Vagina (tissue), 2 donors: ENCODE measurements around the gene ESRRG. TPM values are rescaled to one million over a fixed set of nuclear protein-coding genes. Genes with fewer than 3 reads are reported as not detected.

Experiments used
- DNase-seq, 2 donors: peaks; one replicate each; pipeline ENCODE4 v3.0.0-alpha.2; 2017; ENCODE audit errors: extremely low spot score in 2 of 2
- H3K27ac ChIP-seq: fragments of 200-600 bp; sonication (generic); one replicate; pipeline ENCODE4 v1.5.1; 2019
- H3K27me3 ChIP-seq: fragments of 200-600 bp; sonication (generic); one replicate; pipeline ENCODE4 v1.5.1; 2019
- H3K36me3 ChIP-seq, 2 donors: fragments of 200-600 bp; sonication (generic); one replicate each; pipeline ENCODE4 v1.5.1; 2017 to 2019
- H3K4me1 ChIP-seq: fragments of 200-600 bp; sonication (generic); one replicate; pipeline ENCODE4 v1.5.1; 2019
- H3K4me3 ChIP-seq, 2 donors: fragments of 200-600 bp; sonication (generic); 1 replicate in 1 of 2; 2 replicates in 1 of 2; pipeline ENCODE4 v1.5.1; 2016 to 2019
- H3K9me3 ChIP-seq: fragments of 200-600 bp; sonication (generic); one replicate; pipeline ENCODE4 v1.5.1; 2019
- POLR2A ChIP-seq, 2 donors: fragments of 450-650 bp; IDR thresholded peaks; one replicate each; pipeline ENCODE4 v1.6.1; 2017; ENCODE audit warnings: antibody characterized with exemption in 2 of 2, mild to moderate bottlenecking in 2 of 2, moderate library complexity in 2 of 2
- POLR2AphosphoS5 ChIP-seq, 2 donors: sonication (generic); formaldehyde crosslinking; IDR thresholded peaks; one replicate each; pipeline ENCODE4 v1.9.0; 2017; ENCODE audit warnings: antibody characterized with exemption in 2 of 2, mild to moderate bottlenecking in 2 of 2, low read depth in 1 of 2; ENCODE audit not compliant: insufficient read depth in 1 of 2
- intact Hi-C: fragments of 100-400 bp; cut with DNase I; formaldehyde crosslinking; loops from one replicate; pipeline ENCODE4 v1.15.1; 2023
- total RNA-seq: library from RNA; depleted of rRNA; stranded (reverse); fragments of >200 nt; gene quantifications from one replicate; pipeline ENCODE4 v1.2.3, GENCODE V29; 2016
- TF ChIP-seq, protein P1 (sequence below), 3 experiments: fragments of 450-650 bp in 2 of 3; fragments of 200-600 bp in 1 of 3; sonication (generic) in 1 of 3; IDR thresholded peaks; one replicate each; pipeline ENCODE4 v1.5.1; 2017 to 2019; ENCODE audit warnings: antibody characterized with exemption in 3 of 3, mild to moderate bottlenecking in 2 of 3, moderate library complexity in 2 of 3

ESRRG gene
- total RNA-seq, 1 donor from 2014 or later, result 0.98 TPM

- no peak overlapping the region for H3K27ac ChIP-seq
- TF ChIP-seq, protein P1, sequence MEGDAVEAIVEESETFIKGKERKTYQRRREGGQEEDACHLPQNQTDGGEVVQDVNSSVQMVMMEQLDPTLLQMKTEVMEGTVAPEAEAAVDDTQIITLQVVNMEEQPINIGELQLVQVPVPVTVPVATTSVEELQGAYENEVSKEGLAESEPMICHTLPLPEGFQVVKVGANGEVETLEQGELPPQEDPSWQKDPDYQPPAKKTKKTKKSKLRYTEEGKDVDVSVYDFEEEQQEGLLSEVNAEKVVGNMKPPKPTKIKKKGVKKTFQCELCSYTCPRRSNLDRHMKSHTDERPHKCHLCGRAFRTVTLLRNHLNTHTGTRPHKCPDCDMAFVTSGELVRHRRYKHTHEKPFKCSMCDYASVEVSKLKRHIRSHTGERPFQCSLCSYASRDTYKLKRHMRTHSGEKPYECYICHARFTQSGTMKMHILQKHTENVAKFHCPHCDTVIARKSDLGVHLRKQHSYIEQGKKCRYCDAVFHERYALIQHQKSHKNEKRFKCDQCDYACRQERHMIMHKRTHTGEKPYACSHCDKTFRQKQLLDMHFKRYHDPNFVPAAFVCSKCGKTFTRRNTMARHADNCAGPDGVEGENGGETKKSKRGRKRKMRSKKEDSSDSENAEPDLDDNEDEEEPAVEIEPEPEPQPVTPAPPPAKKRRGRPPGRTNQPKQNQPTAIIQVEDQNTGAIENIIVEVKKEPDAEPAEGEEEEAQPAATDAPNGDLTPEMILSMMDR (IDR thresholded peaks at IDR 0.05), result no peak
- no peak for TF ChIP-seq POLR2A (IDR thresholded peaks at IDR 0.05)
- no peak for TF ChIP-seq POLR2AphosphoS5 (IDR thresholded peaks at IDR 0.05; ENCODE audit: insufficient read depth in 1 of 2, low read depth in 1 of 2)
- H3K9me3 ChIP-seq, result no peaks in the 10 kb centered on the region
- H3K27me3 ChIP-seq, result no peaks in the 10 kb centered on the region
- no peaks in the 10 kb centered on the region for H3K36me3 ChIP-seq
- H3K4me3 ChIP-seq, result no peak overlapping the region
- DNase-seq, result no peak
- intact Hi-C loops, result no loop called here
- no peaks in the 10 kb centered on the region for H3K4me1 ChIP-seq
Observed at GRCh38 chr1:216521477-216521876, 201.8 kb downstream of the ESRRG start.

- Histone ChIP-seq H3K4me3 (no peak overlapping the region), H3K36me3 (no peaks in the 10 kb centered on the region), H3K9me3 (no peaks in the 10 kb centered on the region), H3K4me1 (no peaks in the 10 kb centered on the region), H3K27ac (no peak overlapping the region), H3K27me3 (no peaks in the 10 kb centered on the region)
- intact Hi-C loops, result no loop called here
- DNase-seq, result no peak
- no peak for TF ChIP-seq POLR2A (IDR thresholded peaks at IDR 0.05)
Observed at GRCh38 chr1:216518844-216519627, 204.2 kb downstream of the ESRRG start.

DNA sequence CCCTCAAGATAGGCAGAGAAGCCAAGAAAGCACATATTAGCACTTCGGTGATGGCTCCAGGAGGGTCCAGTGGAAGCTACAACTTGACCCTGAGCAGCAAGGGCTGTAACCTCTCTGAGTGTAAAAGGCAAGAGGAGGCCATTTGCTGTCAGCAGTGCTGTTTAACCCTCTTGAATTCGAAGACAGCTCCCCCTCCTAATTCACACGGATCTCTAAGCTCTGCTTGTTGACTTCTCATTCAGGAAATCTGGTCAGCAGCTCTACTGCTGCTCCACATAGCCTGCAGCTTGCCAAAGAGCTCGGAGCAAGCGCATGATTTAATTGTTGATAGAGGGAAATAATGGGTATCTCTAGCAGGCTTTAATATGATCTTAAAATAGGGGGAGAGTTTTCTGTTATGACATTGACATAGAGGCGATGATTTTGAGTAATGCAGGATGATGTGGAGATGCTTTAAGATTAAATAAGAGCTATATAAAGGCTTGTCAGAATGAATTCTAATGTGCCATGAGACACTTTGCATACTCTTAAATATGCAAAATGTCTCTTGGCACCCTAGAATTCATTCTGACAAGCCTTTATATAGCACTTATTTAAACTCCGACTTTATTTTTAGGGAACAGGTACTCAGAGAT, 220.6 kb downstream of the ESRRG start:
- intact Hi-C loops, result no loop called here
- Histone ChIP-seq H3K27me3 (no peaks in the 10 kb centered on the region), H3K27ac (no peak overlapping the region), H3K9me3 (no peaks in the 10 kb centered on the region), H3K4me1 (no peaks in the 10 kb centered on the region), H3K36me3 (no peaks in the 10 kb centered on the region), H3K4me3 (no peak overlapping the region)
- TF ChIP-seq POLR2AphosphoS5 (IDR thresholded peaks at IDR 0.05; ENCODE audit: insufficient read depth in 1 of 2, low read depth in 1 of 2) (no peak), POLR2A (IDR thresholded peaks at IDR 0.05) (no peak)
- TF ChIP-seq, protein P1 (IDR thresholded peaks at IDR 0.05), result no peak
- no peak for DNase-seq

- Histone ChIP-seq H3K4me1 (no peaks in the 10 kb centered on the region), H3K36me3 (no peaks in the 10 kb centered on the region), H3K27me3 (no peaks in the 10 kb centered on the region), H3K4me3 (no peak overlapping the region), H3K27ac (no peak overlapping the region), H3K9me3 (no peaks in the 10 kb centered on the region)
- no peak for TF ChIP-seq POLR2A (IDR thresholded peaks at IDR 0.05)
- TF ChIP-seq POLR2AphosphoS5 (IDR thresholded peaks at IDR 0.05; ENCODE audit: insufficient read depth in 1 of 2, low read depth in 1 of 2), result no peak
- TF ChIP-seq, protein P1 (IDR thresholded peaks at IDR 0.05), result no peak
- intact Hi-C loops, result no loop called here
- no peak for DNase-seq
Observed at GRCh38 chr1:216500273-216500967, 222.8 kb downstream of the ESRRG start.

DNA sequence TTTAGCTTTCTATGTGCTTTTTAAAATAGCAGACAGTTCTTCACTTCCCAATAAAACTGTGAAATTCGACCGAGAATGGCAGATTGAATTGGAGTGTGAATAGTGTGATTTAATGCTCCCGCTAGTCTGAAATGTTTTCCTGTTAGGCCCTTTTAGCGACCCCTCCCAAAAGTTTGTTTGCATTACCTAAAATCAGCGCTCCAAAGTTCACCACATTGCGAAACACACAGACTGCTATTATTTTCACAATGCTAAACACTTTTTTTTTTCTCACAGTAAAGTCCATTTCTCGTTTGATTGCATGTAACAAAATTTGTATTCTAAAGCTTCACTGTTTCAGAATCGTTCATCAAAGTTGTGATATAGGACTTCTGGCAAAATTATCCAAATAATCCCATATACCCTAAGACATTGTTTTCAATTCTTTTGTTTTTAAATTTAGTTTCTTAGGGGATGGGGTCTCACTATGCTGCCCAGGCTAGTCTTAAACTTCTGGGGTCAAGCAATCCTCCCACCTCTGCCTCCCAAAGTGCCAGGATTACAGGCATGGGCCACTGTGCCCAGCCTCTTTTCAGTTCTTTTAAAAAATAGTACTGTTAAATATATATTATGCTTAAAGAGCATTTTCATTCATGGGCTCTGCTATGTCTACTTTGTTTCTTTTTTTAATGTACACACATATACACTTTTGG, 223.5 kb downstream of the ESRRG start:
- Histone ChIP-seq H3K4me1 (no peaks in the 10 kb centered on the region), H3K4me3 (no peak overlapping the region), H3K36me3 (no peaks in the 10 kb centered on the region), H3K9me3 (no peaks in the 10 kb centered on the region), H3K27me3 (no peaks in the 10 kb centered on the region), H3K27ac (no peak overlapping the region)
- intact Hi-C loops, result no loop called here
- no peak for DNase-seq
- no peak for TF ChIP-seq POLR2AphosphoS5 (IDR thresholded peaks at IDR 0.05; ENCODE audit: insufficient read depth in 1 of 2, low read depth in 1 of 2)
- TF ChIP-seq, protein P1 (IDR thresholded peaks at IDR 0.05), result no peak
- TF ChIP-seq POLR2A (IDR thresholded peaks at IDR 0.05), result no peak
